Fibroblast of villous mesenchyme (primary cell): ENCODE data around the gene PPP1R12C. TPM values are rescaled to one million over a fixed set of nuclear protein-coding genes. Genes with fewer than 3 reads are reported as not detected.
"Not testable (repeated sequence)": the region's sequence is repeated elsewhere in the genome, so short reads cannot be mapped to it uniquely, and the experiment has no call there.

Source experiments
- DNase-seq: peaks from one replicate; pipeline ENCODE4 v3.0.0-alpha.2; 2010; ENCODE audit warnings: low read depth
- H3K4me3 ChIP-seq: 2 replicates; pipeline ENCODE4 v1.5.1; 2011; ENCODE audit warnings: low read depth, mild to moderate bottlenecking, low read length
- CTCF ChIP-seq: IDR thresholded peaks from 2 replicates; pipeline ENCODE4 v1.5.1; 2012; ENCODE audit warnings: low read depth, mild to moderate bottlenecking, low read length; ENCODE audit not compliant: insufficient read depth
- total RNA-seq: library from RNA; depleted of rRNA; stranded (reverse); fragments of >200 nt; gene quantifications from 2 replicates; pipeline ENCODE4 v1.2.3, GENCODE V29; 2012

The PPP1R12C gene
- total RNA-seq, 1 donor, result 49.7 TPM

GRCh38 chr19:55069865-55070197, 47.6 kb downstream of the PPP1R12C start:
- no peak overlapping the region for H3K4me3 ChIP-seq
- DNase-seq, result no peak
- no peak for TF ChIP-seq CTCF

- H3K4me3 ChIP-seq, result no peak overlapping the region
- no peak for TF ChIP-seq CTCF
- no peak for DNase-seq
These were observed 48.2 kb downstream of the PPP1R12C start for GRCh38 chr19:55068950-55069864.

- H3K4me3 ChIP-seq, result no peak overlapping the region
- TF ChIP-seq CTCF, result no peak
- no peak for DNase-seq
These were observed 49.6 kb downstream of the PPP1R12C start for GRCh38 chr19:55067869-55068268.

- DNase-seq, result no peak
- H3K4me3 ChIP-seq, result no peak overlapping the region
- TF ChIP-seq CTCF, result no peak
These were observed 51.2 kb downstream of the PPP1R12C start for GRCh38 chr19:55066107-55066709.

GRCh38 chr19:55065516-55065915, 51.9 kb downstream of the PPP1R12C start:
- not testable (repeated sequence) for DNase-seq, H3K4me3 ChIP-seq

GRCh38 chr19:55063492-55063843, 54.0 kb downstream of the PPP1R12C start:
- no peak for TF ChIP-seq CTCF
- DNase-seq, result no peak
- H3K4me3 ChIP-seq, result peak overlapping the region; percentile 32

- H3K4me3 ChIP-seq, result peak within 1 kb of the TSS; percentile 72
- peak; percentile 96 for DNase-seq
- no peak for TF ChIP-seq CTCF
These were observed 54.5 kb downstream of the PPP1R12C start, which contains the start of gene RDH13 for GRCh38 chr19:55062735-55063491. Gene RDH13, minus strand, starts transcription at chr19:55063148. Its CDS starts 116 bp downstream, at chr19:55063032.

GRCh38 chr19:55060287-55060686, 57.1 kb downstream of the PPP1R12C start:
- peak; percentile 42 for DNase-seq
- H3K4me3 ChIP-seq, result not testable (repeated sequence)
